Right kidney (tissue), 9 donors: ENCODE data around the gene LBP.
A peak's percentile ranks its signal among the peaks of the same experiment; 100 is the strongest.
"Not testable (repeated sequence)": the region's sequence is repeated elsewhere in the genome, so short reads cannot be mapped to it uniquely, and the experiment has no call there.

Experiments
- DNase-seq: peaks from one replicate; pipeline ENCODE4 v3.0.0-alpha.2; 2016
- long read RNA-seq, 8 donors: transcript quantifications; one replicate each; lab custom pipeline, GENCODE V29; 2026

Gene LBP, protein sequence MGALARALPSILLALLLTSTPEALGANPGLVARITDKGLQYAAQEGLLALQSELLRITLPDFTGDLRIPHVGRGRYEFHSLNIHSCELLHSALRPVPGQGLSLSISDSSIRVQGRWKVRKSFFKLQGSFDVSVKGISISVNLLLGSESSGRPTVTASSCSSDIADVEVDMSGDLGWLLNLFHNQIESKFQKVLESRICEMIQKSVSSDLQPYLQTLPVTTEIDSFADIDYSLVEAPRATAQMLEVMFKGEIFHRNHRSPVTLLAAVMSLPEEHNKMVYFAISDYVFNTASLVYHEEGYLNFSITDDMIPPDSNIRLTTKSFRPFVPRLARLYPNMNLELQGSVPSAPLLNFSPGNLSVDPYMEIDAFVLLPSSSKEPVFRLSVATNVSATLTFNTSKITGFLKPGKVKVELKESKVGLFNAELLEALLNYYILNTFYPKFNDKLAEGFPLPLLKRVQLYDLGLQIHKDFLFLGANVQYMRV
- long read RNA-seq, donor 1: 0 reads
- long read RNA-seq, donor 2: 0 reads
- long read RNA-seq, donor 3: 0 reads
- long read RNA-seq, donor 4: 0 reads
- long read RNA-seq, donor 5: 0 reads
- long read RNA-seq, donor 6: 0 reads
- long read RNA-seq, donor 7: 0 reads
- long read RNA-seq, donor 8: 0 reads

DNA sequence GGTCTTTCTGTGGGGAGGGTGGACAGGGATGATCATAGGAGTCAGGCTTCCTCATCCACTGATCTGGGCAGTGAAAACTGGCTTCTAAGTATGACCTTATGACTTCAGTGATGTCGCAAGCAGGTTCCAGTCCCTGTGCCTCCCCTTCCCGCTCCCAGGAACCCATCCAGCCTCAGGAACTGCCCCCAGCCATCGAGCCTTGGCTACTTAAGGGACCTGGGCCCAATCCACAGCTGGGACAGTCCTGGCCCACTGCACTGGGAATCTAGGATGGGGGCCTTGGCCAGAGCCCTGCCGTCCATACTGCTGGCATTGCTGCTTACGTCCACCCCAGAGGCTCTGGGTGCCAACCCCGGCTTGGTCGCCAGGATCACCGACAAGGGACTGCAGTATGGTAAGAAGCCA lies at the start of gene LBP:
Gene LBP (plus strand): TSS at position 236 of the 405 bp plus-strand sequence. CDS start 35 bp downstream, at position 271.
- DNase-seq: no peak

DNA sequence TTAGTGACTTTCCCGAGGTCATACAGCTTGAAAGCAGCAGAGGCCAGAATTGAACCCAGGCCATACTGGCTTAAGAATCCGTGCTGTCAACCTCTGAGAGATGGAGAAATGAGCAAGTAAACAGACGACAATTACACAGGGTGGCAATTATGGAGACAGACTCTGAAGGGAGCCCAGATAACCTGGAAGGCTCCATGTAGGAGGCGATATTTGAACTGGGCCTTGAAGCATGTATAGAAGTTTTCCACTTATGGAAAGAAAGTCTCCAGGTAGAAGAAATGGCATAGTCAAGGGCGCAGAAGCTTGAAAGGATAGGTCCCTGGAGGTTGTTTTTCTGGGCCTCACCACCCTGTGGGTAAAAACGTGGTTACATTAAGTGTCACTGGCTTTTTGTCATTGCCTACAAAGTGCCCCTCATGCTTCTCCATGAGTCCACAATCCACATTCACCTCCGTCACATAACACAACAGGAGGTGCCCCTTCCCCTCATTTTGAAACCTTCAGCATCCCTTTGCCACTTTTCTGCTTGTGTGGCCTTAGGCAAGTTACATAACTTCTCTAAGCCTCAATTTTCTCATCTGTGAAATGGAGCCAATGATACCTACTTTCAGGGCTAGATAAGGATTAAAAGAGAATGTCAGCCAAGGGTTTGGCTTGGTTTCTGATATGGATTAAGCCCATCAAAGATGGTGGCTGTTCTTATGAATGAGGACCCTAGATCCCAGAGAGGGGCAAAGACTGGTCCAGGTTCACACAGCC lies 48.2 kb upstream of the LBP start:
- no peak for DNase-seq

DNA sequence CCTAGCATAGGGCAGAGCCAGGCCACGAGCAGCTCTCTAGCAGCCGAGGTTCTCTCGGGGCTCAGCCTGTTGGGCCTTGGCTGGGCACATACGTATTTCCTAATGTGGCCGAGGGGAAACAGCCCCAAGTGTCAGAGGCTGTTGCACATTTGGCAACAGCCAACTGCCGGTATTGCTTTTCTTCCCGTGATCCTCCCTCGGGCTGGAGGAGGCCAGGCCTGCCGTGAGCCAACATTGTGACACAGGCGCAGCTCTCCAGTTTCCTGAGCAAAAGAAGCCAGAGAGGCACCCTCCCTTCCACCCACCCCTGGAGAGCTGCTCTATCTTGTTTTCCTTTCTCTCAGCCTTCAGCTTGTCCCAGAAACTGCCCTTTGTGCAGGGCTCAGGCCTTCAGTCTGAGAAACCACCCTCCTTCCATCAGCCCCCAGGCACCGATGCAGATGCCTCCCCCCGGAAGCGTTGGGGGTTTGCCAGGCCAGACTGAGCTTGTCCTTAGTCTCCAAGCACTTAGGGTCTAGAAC lies 47.5 kb upstream of the LBP start:
- DNase-seq: peak; percentile 48

DNA sequence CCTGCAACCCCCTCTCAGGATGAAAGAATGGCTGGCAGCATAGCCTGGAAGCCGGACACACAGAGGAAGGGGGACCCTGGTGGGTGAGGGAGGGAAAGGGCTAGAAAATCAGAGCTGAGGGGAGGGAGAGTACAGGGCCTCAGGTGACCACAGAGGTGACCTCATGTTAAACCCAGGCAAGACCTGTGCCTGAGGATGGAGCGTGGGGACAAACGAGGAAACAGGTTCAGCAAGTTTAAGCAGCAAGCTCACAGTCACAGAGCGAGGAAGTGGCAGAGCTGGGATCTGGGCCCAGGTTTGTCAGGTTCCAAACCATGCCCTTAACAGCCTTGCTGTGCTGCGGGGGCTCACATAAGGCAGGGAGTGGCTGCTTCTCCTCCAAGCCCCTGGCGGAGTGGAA lies 46.3 kb upstream of the LBP start:
- DNase-seq: no peak

DNA sequence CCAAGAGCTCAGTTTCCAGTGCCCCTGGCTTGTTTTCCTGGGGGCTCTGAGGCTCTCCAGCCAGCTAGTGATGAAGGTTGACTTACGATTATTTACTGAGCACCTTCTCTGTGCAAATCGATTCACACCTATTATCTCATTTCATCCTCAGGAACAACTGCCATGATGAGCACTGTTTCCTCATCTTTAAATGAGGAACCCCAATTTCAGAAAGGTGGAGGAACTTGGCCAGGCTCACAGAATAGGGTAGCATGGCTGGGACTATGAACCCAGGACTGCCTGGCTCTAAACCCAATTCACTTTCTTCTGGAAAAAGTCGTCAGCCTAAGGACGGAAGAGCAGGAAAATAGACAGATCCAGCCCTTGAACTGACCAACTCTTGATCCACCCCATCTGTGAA lies 45.8 kb upstream of the LBP start:
- DNase-seq: no peak

DNA sequence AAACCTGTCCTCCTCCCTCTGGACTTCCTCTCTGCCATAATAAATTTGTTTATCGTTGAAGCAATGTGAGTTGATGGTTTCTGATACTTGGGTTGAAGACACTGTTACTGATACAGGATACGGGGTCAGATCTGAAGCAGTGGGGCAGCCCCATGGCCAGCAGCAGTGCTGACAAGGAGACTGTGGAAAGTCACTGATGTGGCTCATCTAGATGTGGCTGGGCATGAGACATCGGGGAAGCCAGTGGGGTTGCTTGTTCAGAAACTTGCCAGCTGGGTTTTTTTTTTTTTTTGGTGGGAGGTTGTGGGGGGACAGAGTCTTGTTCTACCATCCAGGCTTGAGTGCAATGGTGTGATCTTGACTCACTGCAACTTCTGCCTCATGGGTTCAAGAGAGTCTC lies 45.0 kb upstream of the LBP start:
- DNase-seq: no peak

DNA sequence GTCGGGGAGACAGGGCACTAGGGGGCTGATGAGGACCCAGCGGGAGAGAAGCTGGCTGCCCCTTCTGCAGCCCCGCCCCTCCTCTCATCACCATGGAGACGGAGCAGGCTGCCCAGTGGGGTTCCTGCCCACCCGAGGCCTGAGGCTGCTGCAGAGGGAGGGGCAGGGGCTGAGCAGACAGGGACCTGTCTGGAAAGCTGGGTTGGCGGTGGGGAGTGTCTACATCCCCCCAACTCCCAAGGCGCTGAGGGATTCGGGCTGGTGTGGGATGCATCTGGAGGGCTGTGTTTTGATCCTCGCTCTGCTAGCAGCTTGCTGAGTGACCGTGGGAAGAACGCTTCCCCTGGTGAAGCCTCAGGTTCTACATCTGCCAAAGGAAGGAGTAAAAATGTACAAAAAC lies 43.5 kb upstream of the LBP start:
- DNase-seq: no peak

DNA sequence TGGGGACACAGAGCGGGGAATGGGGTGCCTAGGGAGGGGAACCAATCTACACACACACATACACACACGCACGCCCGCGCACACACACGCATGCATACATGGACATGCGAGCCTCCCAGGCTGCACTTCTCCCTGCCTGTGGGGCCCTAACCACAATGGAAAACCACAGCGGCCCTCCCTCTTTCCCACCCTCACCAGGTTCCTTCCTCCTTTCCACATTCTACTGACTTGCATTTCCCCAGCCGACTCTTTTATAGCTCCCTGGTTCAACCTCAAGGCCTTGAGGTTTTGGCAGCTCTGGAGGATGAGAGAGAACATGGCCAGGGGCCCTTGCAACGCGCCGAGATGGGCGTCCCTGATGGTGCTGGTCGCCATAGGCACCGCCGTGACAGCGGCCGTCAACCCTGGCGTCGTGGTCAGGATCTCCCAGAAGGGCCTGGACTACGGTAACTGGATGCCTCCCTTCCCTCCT lies 42.3 kb upstream of the LBP start, which contains the start of gene BPI:
Gene BPI (plus strand): TSS at position 249 of the 472 bp plus-strand sequence. CDS start 68 bp downstream, at position 317.
- no peak for DNase-seq

DNA sequence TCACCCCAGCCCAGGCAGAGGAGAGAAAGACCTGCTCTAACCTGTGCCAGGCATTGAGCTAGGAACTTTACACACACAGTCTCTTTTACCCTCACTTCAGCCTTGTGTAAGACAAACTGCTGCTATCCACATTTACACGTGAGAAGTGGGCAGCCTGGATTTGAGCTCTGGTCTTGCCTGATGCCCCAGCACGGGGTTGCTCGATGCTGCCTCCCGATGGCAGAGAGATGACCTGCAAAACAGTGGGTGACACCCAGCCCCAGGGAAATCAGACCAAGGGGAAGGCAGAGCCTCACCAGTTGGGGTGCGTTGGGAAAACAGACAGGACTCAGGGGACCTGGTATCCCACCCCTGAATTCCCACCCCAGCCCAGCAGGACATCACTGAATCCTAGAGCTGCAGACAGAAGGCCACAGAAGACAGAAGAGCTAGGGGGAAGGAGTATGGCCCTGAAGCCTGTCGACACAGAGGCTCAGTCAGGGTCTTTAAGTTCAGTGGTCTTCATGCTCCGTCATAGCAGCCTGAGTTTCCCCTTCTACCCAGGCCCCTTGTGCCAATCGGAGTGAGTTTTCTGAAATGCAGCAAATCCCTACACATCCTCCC lies 41.3 kb upstream of the LBP start:
- no peak for DNase-seq

DNA sequence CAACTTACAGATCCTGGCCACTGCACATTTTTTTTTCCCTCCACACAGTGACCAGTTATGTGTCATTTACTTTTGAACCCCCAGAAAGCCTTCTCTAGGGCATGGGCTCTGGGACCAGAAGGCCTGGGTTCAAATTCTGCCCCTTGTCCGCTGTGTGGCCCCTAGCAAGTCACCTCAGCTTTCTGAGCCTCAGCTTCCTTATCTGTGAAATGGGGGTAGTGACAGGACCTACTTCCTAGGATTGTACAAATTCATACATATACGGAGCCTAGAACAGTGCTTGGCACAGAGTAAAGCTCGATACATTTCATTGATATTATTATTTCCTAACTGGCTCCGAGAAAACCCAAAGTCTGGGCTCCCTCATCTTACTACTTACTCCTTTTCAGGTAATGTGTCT lies 40.7 kb upstream of the LBP start:
- no peak for DNase-seq

DNA sequence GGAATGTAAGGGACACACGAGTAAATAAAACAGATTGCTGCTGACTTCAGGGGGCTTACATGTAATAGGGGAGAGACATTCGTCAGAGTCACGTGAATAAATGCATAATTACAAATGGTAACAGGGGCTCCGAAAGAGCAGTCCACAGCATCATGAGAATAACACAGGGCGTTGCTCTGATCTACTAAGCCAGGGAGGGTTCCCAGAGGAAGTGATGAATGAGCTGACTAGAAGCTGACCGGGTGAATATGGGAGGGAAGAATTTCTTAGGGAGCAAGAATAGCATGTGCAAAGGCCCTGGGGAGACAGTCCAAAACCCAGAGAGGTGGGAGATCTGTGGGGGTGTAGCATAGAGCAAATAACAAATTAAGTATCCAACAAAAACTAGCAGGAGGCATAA lies 39.9 kb upstream of the LBP start:
- no peak for DNase-seq

DNA sequence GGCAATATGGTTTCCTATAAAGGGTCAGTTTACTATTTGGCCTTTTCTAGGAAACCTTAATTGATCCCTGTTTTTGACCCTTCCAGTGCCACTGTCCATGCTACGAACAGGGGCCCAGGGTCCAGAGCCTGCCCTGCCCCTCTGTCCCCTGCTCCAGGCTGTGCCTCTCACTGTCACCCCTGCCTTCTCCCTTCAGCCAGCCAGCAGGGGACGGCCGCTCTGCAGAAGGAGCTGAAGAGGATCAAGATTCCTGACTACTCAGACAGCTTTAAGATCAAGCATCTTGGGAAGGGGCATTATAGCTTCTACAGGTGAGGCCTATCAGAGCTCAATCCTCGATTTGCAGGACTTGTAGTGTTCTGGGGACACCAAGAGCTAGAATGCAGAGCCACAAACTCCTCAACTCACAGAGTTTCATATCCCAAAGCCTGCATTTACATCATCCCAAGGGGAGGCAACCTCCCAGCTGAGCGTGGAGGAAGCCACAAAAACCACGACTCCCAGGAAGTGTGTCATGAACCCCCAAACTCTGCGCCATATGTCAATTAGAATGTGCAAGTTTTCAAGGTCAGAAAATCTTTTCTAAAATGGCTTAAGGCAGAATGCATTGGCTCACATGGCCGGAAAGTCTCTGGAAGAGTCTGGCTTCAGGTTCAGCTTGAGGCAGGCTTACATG lies 38.8 kb upstream of the LBP start:
- no peak for DNase-seq

DNA sequence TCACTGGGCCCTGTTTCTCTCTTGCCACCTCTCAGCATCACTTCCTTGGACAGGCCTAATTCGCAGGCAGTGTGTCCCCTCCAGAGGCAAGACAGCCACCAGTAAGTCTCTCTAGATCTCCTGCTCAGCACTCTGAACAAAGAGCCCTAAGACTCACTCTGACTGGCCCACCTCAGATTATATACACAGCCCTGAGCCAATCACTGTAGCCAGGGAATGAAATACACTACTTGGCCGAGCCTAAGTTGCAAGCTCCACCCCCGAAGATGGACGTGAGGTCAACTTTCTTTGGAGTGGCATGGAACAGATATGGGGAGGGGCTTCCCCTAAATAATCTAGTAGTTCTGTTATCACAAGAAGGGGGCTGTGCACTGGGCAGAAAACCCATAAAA lies 38.2 kb upstream of the LBP start:
- DNase-seq: no peak

DNA sequence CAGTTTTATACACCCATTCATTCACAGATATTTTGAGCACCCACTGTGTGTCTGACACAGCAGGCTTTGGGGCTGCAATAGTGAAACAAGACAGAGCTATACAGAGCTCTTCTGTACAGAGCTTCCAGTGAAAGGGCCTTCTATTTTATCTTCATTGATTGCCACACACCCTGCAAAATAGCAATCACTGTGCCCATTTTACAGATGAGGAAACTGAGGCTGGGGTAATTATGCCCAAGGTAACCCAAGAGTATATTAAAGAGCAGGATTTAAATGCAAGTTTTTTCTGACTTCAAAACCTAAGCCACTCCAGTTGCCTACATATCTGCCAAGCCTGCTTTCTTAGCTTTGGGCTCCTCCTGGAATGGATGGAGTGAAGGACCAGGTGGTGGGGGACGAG lies 37.8 kb upstream of the LBP start:
- no peak for DNase-seq

DNA sequence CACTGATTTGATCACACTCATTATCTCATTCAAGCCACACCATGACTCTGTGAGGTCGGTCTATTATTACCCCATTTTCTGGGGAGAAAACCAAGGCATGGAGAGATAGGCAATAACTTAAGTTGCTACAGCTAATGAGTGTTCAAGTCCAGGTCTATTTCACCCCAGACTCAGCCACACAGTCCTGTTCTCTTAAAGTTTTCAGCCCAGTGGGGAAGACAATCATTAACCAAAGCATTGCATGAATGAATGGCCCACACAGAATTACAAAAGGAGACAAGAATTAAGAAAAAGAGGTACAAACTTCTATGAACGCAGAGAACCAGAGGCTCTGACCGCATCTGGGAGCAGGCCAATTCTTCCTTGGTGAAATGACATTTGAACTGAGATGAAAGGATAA lies 35.2 kb upstream of the LBP start:
- DNase-seq: no peak

DNA sequence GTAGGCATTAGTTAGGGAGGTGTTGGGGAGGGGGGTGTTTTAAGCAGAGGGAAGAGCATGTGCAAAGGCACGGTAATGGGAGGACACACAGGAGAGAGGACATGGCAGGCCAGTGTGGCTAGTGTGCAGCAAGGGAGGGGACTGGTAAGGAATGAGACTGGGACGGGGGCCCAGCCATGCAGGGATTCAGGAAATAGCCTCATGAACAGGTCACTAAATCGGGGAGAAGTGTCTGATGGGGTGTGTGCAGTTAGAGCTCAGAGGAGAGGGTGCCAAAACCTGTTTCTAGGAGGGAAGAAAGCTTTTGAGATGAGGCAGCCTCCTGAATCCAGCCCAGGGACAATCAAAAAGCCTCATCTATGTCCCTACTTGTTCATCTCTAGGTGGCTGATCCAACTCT lies 34.8 kb upstream of the LBP start:
- no peak for DNase-seq

DNA sequence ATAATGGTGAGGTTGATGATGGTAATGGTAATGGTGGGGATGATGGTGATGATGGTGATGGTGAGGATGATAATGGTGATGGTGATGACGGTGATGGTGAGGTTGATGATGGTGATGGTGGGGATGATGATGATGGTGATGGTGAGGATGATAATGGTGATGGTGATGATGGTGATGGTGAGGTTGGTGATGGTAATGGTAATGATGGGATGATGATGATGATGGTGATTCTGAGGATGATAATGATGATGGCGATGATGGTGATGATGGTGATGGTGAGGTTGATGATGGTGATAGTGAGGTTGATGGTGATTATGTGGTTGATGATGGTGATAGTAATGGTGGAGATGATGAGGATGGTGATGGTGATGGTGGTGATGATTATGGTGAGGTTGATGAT lies 32.6 kb upstream of the LBP start:
- no peak for DNase-seq

DNA sequence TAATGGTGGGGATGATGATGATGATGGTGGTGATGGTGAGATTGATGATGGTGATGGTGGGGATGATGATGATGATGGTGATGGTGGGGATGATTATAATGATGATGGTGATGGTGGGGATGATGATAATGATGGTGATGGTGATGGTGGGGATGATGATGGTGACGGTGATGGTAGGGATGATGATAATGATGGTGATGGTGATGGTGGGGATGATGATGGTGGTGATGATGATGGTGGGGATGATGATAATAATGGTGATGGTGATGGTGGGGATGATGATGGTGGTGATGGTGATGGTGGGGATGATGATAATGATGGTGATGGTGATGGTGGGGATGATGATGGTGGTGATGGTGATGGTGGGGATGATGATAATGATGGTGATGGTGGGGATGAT lies 31.9 kb upstream of the LBP start:
- not testable (repeated sequence) for DNase-seq

DNA sequence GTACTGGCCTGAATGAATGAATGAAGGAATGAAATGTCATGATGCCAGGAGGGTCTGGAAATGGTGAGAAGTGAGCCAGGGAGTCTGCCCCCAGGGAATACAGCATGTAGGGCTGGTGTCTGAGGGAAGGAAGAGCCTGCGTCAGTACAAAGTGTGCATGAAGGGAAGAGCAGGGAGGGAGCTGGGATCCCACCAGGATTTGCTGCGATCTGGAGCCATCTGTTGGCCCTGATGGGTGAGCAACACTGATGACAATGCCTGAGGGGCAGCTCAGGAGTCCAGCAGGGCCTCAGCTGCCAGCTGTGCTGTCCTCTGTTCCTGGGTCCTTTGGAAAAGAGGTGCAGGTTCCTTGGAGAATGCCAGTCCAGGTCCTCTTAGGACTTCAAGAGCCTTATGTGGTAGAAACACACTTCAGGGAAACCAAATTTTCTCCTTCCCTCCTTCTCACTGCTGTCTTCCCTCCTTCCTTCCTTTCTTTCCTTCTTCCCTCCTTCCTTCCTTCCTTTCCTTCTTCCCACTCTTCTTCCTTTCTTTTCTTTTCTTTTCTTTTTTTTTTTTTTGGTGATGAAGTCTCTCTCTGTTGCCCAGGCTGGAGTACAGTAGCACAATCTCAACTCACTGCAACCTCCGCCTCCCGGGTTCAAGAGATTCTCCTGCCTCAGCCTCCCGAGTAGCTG lies 30.9 kb upstream of the LBP start:
- no peak for DNase-seq

DNA sequence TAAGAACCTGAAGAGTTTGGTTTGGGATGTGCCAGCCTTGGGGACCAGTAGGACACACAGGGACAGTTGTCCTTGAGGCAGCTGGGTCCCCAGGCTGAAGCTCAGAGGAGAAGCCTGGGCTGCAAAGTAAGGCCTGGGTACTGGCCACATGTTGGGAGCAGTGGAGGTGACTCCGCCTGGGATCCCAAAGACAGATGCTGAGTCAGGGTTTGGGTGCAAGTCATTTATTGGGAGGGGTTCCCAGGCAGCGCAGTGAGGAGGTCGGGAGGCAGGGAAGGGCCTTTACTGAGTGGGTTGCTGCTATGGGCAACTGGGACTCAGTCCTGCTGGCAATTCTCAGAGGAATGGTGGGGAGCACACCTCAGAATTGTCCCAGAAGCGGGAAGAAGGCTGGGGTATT lies 29.9 kb upstream of the LBP start:
- DNase-seq: no peak

DNA sequence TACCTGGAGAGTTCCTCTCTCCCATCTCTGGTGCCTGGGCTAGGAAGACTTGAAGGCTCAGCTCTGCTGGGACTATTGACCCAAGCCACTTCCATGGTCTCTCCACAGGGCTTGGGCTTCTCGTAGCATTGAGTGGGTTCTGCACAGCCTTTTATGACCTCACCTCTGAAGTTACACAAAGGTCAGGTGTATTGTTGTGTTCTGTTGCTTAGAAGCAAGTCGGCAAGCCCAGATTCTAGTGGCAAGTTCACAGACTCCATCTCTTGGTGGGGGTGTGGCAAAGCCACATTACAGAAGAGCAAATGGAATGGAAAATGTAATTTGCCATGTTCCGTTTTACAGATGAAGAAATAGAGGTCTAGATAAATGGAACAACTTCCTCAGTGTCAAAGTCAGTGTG lies 28.9 kb upstream of the LBP start:
- DNase-seq: no peak
